Thyroid gland (tissue), 4 donors: ENCODE results near the gene C1orf159.

Experiments
- CTCF ChIP-seq, 6 experiments: fragments of 200-600 bp in 3 of 6; fragments of 450-650 bp in 3 of 6; sonication (generic) in 3 of 6; IDR thresholded peaks; one replicate each; pipeline ENCODE4 v1.5.1; 2016 to 2019; ENCODE audit warnings: antibody characterized with exemption in 6 of 6, mild to moderate bottlenecking in 2 of 6, inconsistent platforms in 1 of 6, moderate library complexity in 1 of 6
- POLR2A ChIP-seq, 2 donors: fragments of 450-650 bp; IDR thresholded peaks; one replicate each; pipeline ENCODE4 v1.6.1; 2017; ENCODE audit warnings: antibody characterized with exemption in 2 of 2, mild to moderate bottlenecking in 2 of 2, moderate library complexity in 1 of 2

- TF ChIP-seq CTCF (IDR thresholded peaks at IDR 0.05) (no peak), POLR2A (IDR thresholded peaks at IDR 0.05) (no peak)
Measured at GRCh38 chr1:1148061-1148460, 32.2 kb upstream of the C1orf159 start.
